PC-9 (cell line): ENCODE results near the gene CWC22. TPM values are rescaled to one million over a fixed set of nuclear protein-coding genes. Genes with fewer than 3 reads are reported as not detected.

Source experiments
- BruUV-seq: library from RNA; stranded (reverse); fragments of 400-500 nt; replicated peaks from 2 replicates; lab custom pipeline; 2021; lab: Mats Ljungman, UMichigan
- CTCF ChIA-PET: fragments of 300-600 bp; sonication (Branson Sonifier 250); formaldehyde crosslinking; loops from one replicate; lab custom pipeline; 2022; ENCODE audit warnings: antibody characterized with exemption; lab: Charles Lee
- POLR2A ChIA-PET: fragments of 300-600 bp; sonication (Branson Sonifier 250); formaldehyde crosslinking; loops from one replicate; lab custom pipeline; 2022; ENCODE audit warnings: antibody characterized with exemption; ENCODE audit not compliant: unreplicated experiment; lab: Charles Lee
- DNase-seq, 2 experiments: peaks; one replicate each; pipeline versions ENCODE4 v3.0.0 to v3.0.0-alpha.2; 2015 to 2022; ENCODE audit warnings: mixed read lengths in 1 of 2
- H2AFZ ChIP-seq: fragments of 200-600 bp; sonication (generic); 2 replicates; pipeline ENCODE4 v1.8.1; 2017; ENCODE audit warnings: antibody characterized with exemption
- H3F3A ChIP-seq: fragments of 200-600 bp; sonication (generic); 2 replicates; pipeline ENCODE4 v1.8.1; 2017; ENCODE audit warnings: antibody characterized with exemption, mild to moderate bottlenecking, low read depth; ENCODE audit not compliant: insufficient read depth
- H3K27ac ChIP-seq: fragments of 200-600 bp; sonication (generic); 2 replicates; pipeline ENCODE4 v1.6.1; 2016; ENCODE audit warnings: mixed run types
- H3K27me3 ChIP-seq: fragments of 200-600 bp; sonication (generic); 2 replicates; pipeline ENCODE4 v1.6.1; 2016; ENCODE audit warnings: low read depth, mixed run types; ENCODE audit not compliant: insufficient read depth
- H3K36me3 ChIP-seq: fragments of 200-600 bp; sonication (generic); 2 replicates; pipeline ENCODE4 v1.6.1; 2016; ENCODE audit warnings: low read depth, mixed run types
- H3K4me1 ChIP-seq: fragments of 200-600 bp; sonication (generic); replicated peaks from 2 replicates; pipeline ENCODE4 v1.6.1; 2016; ENCODE audit warnings: mixed run types; ENCODE audit not compliant: insufficient read depth
- H3K4me2 ChIP-seq: fragments of 200-600 bp; sonication (generic); 2 replicates; pipeline ENCODE4 v1.6.1; 2017; ENCODE audit warnings: mixed run types
- H3K4me3 ChIP-seq: fragments of 200-600 bp; sonication (generic); 2 replicates; pipeline ENCODE4 v1.6.1; 2016; ENCODE audit warnings: mixed run types
- H3K79me2 ChIP-seq: fragments of 200-600 bp; sonication (generic); 2 replicates; pipeline ENCODE4 v1.6.1; 2017; ENCODE audit warnings: low read depth, mixed run types
- H3K9me2 ChIP-seq: fragments of 200-600 bp; sonication (generic); 2 replicates; pipeline ENCODE4 v1.8.1; 2017; ENCODE audit warnings: mild to moderate bottlenecking; ENCODE audit not compliant: insufficient read depth
- H3K9me3 ChIP-seq: fragments of 200-600 bp; sonication (generic); 2 replicates; pipeline ENCODE4 v1.8.1; 2016; ENCODE audit warnings: low read depth; ENCODE audit not compliant: insufficient read depth
- H4K20me1 ChIP-seq: fragments of 200-600 bp; sonication (generic); 2 replicates; pipeline ENCODE4 v1.8.1; 2017; ENCODE audit not compliant: insufficient read depth
- EZH2 ChIP-seq: fragments of 200-600 bp; sonication (generic); IDR thresholded peaks from 2 replicates; pipeline ENCODE4 v1.8.0; 2017; ENCODE audit warnings: antibody characterized with exemption, low read depth
- intact Hi-C: fragments of 100-400 bp; cut with micrococcal nuclease; formaldehyde crosslinking; loops from one replicate; pipeline ENCODE4 v1.10.0; 2022; ENCODE audit not compliant: unreplicated experiment
- total RNA-seq: library from RNA; stranded (reverse); gene quantifications from 2 replicates; pipeline ENCODE4 v1.2.3, GENCODE V29; 2021
- TF ChIP-seq, protein P1 (sequence below): fragments of 200-600 bp; sonication (generic); conservative IDR thresholded peaks from 2 replicates; pipeline ENCODE4 v1.6.1; 2017; ENCODE audit warnings: mixed run types, antibody characterized with exemption, mild to moderate bottlenecking, moderate library complexity

The CWC22 gene
- total RNA-seq, 1 experiment from 2014 or later, result 35.2 TPM

DNA sequence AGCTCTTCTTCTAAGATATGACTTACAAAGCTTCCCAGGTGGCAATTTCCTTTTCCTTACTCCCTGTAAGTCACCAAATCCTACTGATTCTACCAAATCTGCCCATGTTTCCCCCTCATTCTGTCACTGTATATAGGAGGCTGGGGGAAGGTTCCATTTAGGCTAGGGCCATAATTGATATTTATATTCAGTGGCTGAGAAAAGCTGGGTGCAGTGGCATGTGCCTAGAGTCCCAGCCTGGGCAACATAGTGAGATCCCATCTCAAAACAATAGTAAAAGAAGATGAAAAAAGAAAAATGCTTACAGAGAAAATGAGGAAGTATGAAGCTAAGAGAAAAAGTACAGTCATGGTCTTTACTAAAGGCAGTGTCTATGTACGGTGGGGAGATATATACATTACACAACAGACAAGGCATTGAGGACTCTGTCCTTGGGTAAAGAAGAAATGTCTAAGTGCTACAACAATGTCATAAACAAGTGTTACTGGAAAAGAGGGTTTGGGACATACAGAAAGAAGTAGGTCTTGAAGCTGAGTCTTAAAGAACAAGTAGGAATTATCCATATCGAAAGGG lies 4.8 kb downstream of the CWC22 start:
- no peaks in the 10 kb centered on the region for H3K9me2 ChIP-seq
- H3K9me3 ChIP-seq, result no peaks in the 10 kb centered on the region

DNA sequence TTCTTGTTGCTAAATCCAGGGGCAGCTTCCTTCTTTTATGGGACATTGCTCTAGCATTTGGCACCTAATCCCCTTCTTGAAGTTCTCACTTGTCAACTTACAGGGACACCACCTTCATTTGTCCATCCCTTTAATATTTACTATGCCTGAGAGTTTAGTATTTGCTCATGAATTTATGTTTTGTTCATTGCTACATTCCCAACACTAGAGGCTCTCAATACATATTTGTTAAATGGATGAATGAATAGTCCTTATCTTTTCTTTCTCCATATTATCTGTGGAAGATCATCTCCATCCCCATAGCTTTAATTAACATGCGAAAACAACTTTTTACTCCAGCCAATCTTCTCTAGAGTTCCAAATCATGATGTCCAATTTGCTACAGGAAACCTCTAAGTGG lies 5.4 kb downstream of the CWC22 start:
- H3K27ac ChIP-seq, result no peak overlapping the region
- no peak overlapping the region for H3K4me2 ChIP-seq
- H3K27me3 ChIP-seq, result no peaks in the 10 kb centered on the region
- H4K20me1 ChIP-seq, result peaks cover 21% of the 10 kb centered on the region
- 0 out of 2 replicates have a peak, but pooled peaks cover 9% of the 10 kb centered on the region for H3K36me3 ChIP-seq
- no peak for TF ChIP-seq EZH2
- TF ChIP-seq, protein P1, sequence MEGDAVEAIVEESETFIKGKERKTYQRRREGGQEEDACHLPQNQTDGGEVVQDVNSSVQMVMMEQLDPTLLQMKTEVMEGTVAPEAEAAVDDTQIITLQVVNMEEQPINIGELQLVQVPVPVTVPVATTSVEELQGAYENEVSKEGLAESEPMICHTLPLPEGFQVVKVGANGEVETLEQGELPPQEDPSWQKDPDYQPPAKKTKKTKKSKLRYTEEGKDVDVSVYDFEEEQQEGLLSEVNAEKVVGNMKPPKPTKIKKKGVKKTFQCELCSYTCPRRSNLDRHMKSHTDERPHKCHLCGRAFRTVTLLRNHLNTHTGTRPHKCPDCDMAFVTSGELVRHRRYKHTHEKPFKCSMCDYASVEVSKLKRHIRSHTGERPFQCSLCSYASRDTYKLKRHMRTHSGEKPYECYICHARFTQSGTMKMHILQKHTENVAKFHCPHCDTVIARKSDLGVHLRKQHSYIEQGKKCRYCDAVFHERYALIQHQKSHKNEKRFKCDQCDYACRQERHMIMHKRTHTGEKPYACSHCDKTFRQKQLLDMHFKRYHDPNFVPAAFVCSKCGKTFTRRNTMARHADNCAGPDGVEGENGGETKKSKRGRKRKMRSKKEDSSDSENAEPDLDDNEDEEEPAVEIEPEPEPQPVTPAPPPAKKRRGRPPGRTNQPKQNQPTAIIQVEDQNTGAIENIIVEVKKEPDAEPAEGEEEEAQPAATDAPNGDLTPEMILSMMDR, result peak; percentile 42; the same call in 1 of the 2 replicates
- H3K79me2 ChIP-seq, result peaks cover 99% of the 10 kb centered on the region
- DNase-seq, result no peak
- H3K9me2 ChIP-seq, result no peaks in the 10 kb centered on the region
- ChIA-PET POLR2A (no interaction called here), CTCF (interaction anchor here (0.6 to 0.7 kb wide), 2 partner anchors 45 to 1873 kb away, joined by 3 read pairs; no protein-coding TSS in a partner anchor)
- H2AFZ ChIP-seq, result no peak overlapping the region
- no peak overlapping the region for H3K4me3 ChIP-seq
- BruUV-seq, result no TSS peak
- H3K4me1 ChIP-seq, result peaks cover 25% of the 10 kb centered on the region
- intact Hi-C loops, result no loop called here
- peaks cover 8% of the 10 kb centered on the region; the same call in 1 of the 2 replicates for H3F3A ChIP-seq
- no peaks in the 10 kb centered on the region for H3K9me3 ChIP-seq

More for the DNA sequence above, 4.8 kb downstream of the CWC22 start:
- intact Hi-C loops, result no loop called here
- H3F3A ChIP-seq, result peaks cover 8% of the 10 kb centered on the region; the same call in 1 of the 2 replicates
- no peak overlapping the region for H2AFZ ChIP-seq
- no peak overlapping the region for H3K4me3 ChIP-seq
- peaks cover 26% of the 10 kb centered on the region for H3K4me1 ChIP-seq
- no TSS peak for BruUV-seq
- CTCF ChIA-PET, result interaction anchor here (0.5 kb wide), 1 partner anchor 933 kb away, joined by 3 read pairs; no protein-coding TSS in a partner anchor
- H4K20me1 ChIP-seq, result peaks cover 18% of the 10 kb centered on the region
- peaks cover 95% of the 10 kb centered on the region for H3K79me2 ChIP-seq
- no peaks in the 10 kb centered on the region for H3K27me3 ChIP-seq
- no peak overlapping the region for H3K27ac ChIP-seq
- no peak for DNase-seq
- POLR2A ChIA-PET, result no interaction called here
- 0 out of 2 replicates have a peak, but pooled peaks cover 9% of the 10 kb centered on the region for H3K36me3 ChIP-seq
- H3K4me2 ChIP-seq, result no peak overlapping the region
- TF ChIP-seq, protein P1, result no peak
- no peak for TF ChIP-seq EZH2

DNA sequence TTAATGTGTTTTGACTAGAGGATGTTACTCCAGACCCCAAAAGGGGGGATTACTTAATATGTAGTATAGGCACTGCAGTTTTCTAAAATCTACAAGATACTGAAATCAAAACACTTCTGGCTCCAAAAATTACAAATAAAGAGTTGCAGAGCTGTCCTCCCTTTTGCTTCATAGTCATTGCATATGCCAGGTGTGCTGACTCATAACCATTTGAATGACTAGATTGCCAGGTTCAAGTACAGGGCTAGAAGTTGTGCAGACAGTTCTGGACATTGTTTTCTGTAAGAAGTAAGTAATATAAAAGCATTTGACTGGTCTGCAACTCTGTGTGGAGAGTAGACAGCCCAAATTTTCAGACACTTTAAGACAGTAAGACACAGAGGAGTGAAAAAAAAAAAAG lies 6.7 kb downstream of the CWC22 start:
- no peak for DNase-seq
- POLR2A ChIA-PET, result interaction anchor here (0.7 kb wide), 1 partner anchor 1215 kb away, joined by 3 read pairs; no protein-coding TSS in a partner anchor
- H3F3A ChIP-seq, result peaks cover 8% of the 10 kb centered on the region; the same call in 1 of the 2 replicates
- peaks cover 33% of the 10 kb centered on the region for H4K20me1 ChIP-seq
- no peak overlapping the region for H3K27ac ChIP-seq
- BruUV-seq, result no TSS peak
- H3K36me3 ChIP-seq, result 0 out of 2 replicates have a peak, but pooled peaks cover 9% of the 10 kb centered on the region
- no peak for TF ChIP-seq EZH2
- TF ChIP-seq, protein P1, result no peak
- no peaks in the 10 kb centered on the region for H3K9me3 ChIP-seq
- H3K9me2 ChIP-seq, result no peaks in the 10 kb centered on the region
- CTCF ChIA-PET, result no interaction called here
- peaks cover 17% of the 10 kb centered on the region for H3K4me1 ChIP-seq
- H3K4me2 ChIP-seq, result no peak overlapping the region
- H2AFZ ChIP-seq, result no peak overlapping the region
- intact Hi-C loops, result no loop called here
- H3K79me2 ChIP-seq, result peaks cover 99% of the 10 kb centered on the region
- no peaks in the 10 kb centered on the region for H3K27me3 ChIP-seq
- no peak overlapping the region for H3K4me3 ChIP-seq
